CD4-positive, alpha-beta memory T cell (primary cell): ENCODE data around the gene SLC10A2. TPM values are rescaled to one million over a fixed set of nuclear protein-coding genes. Genes with fewer than 3 reads are reported as not detected.

ENCODE experiments used
- CTCF ChIA-PET: fragments of 350-600 bp; sonication (Branson Sonifier 250); formaldehyde crosslinking; loops from one replicate; lab custom pipeline; 2021; ENCODE audit warnings: inconsistent platforms; ENCODE audit not compliant: partially characterized antibody; lab: Charles Lee
- POLR2A ChIA-PET: fragments of 350-600 bp; sonication (Branson Sonifier 250); formaldehyde crosslinking; loops from one replicate; lab custom pipeline; 2021; ENCODE audit not compliant: partially characterized antibody; lab: Charles Lee
- DNase-seq, 5 donors: peaks; one replicate each; pipeline versions ENCODE4 v3.0.0 to v3.0.0-alpha.2; 2020 to 2022; ENCODE audit warnings: mixed read lengths in 1 of 5
- H3K27ac ChIP-seq: one replicate; pipeline ENCODE4 v1.7.0; 2013; ENCODE audit warnings: low read depth, low read length
- H3K27me3 ChIP-seq: 2 replicates; pipeline ENCODE4 v1.7.0; 2013; ENCODE audit warnings: mild to moderate bottlenecking, low read length, moderate library complexity; ENCODE audit not compliant: insufficient read depth
- H3K36me3 ChIP-seq: 2 replicates; pipeline ENCODE4 v1.7.0; 2013; ENCODE audit warnings: mild to moderate bottlenecking, low read length, moderate library complexity; ENCODE audit not compliant: insufficient read depth
- H3K4me1 ChIP-seq: 2 replicates; pipeline ENCODE4 v1.7.0; 2013; ENCODE audit warnings: mild to moderate bottlenecking, low read length, moderate library complexity; ENCODE audit not compliant: insufficient read depth
- H3K4me3 ChIP-seq, 2 donors: one replicate each; pipeline ENCODE4 v1.7.0; 2013; ENCODE audit warnings: low read length in 2 of 2, mild to moderate bottlenecking in 1 of 2
- H3K9me3 ChIP-seq, 2 donors: one replicate each; pipeline ENCODE4 v1.7.0; 2013; ENCODE audit warnings: low read length in 2 of 2, control low read depth in 1 of 2; ENCODE audit not compliant: control insufficient read depth in 1 of 2
- H3K27ac Mint-ChIP-seq, 7 donors: one replicate each; pipeline ENCODE4 v1.8.0; 2020 to 2021; ENCODE audit warnings: mixed read lengths in 7 of 7, mild to moderate bottlenecking in 6 of 7, inconsistent platforms in 3 of 7, moderate library complexity in 3 of 7
- H3K27me3 Mint-ChIP-seq, 2 donors: one replicate each; pipeline ENCODE4 v1.8.0; 2020 to 2021; ENCODE audit warnings: mixed read lengths in 2 of 2
- H3K36me3 Mint-ChIP-seq, 2 donors: one replicate each; pipeline ENCODE4 v1.8.0; 2020 to 2021; ENCODE audit warnings: mixed read lengths in 2 of 2, inconsistent platforms in 1 of 2, mild to moderate bottlenecking in 1 of 2
- H3K4me1 Mint-ChIP-seq, 4 donors: one replicate each; pipeline ENCODE4 v1.8.0; 2020 to 2021; ENCODE audit warnings: mixed read lengths in 4 of 4, mild to moderate bottlenecking in 1 of 4
- H3K4me3 Mint-ChIP-seq, 8 donors: one replicate each; pipeline ENCODE4 v1.8.0; 2020 to 2021; ENCODE audit warnings: mixed read lengths in 8 of 8, mild to moderate bottlenecking in 7 of 8, moderate library complexity in 6 of 8, inconsistent platforms in 3 of 8
- H3K9me3 Mint-ChIP-seq, 8 donors: one replicate each; pipeline ENCODE4 v1.8.0; 2020 to 2021; ENCODE audit warnings: mixed read lengths in 8 of 8, mild to moderate bottlenecking in 5 of 8, inconsistent platforms in 3 of 8, moderate library complexity in 1 of 8
- intact Hi-C: fragments of 100-400 bp; cut with micrococcal nuclease; formaldehyde crosslinking; loops from one replicate; pipeline ENCODE4 v1.15.1; 2023
- polyA plus RNA-seq, 2 donors: library from polyadenylated mRNA; unstranded; fragments of 300-500 nt; fragmentation: Illumina TruSeq; gene quantifications; one replicate each; pipeline ENCODE4 v1.2.3, GENCODE V29; 2021
- total RNA-seq, 2 experiments: library from RNA; stranded (reverse); gene quantifications; one replicate each; pipeline ENCODE4 v1.2.3, GENCODE V29; 2021

Gene SLC10A2
- total and polyA plus RNA-seq, 4 experiments from 2014 or later, result not detected

GRCh38 chr13:103006641-103007426 is 59.4 kb downstream of the SLC10A2 start:
- CTCF ChIA-PET, result no interaction called here
- Mint-ChIP-seq H3K4me1 (no peaks in the 10 kb centered on the region), H3K9me3 (peaks cover 0 to 2% (median 0%) of the 10 kb centered on the region in 8 donors), H3K27ac (no peak overlapping the region), H3K27me3 (peaks cover 0 to 2% of the 10 kb centered on the region in 2 donors), H3K4me3 (no peak overlapping the region), H3K36me3 (no peaks in the 10 kb centered on the region)
- POLR2A ChIA-PET, result no interaction called here
- Histone ChIP-seq H3K27ac (no peak overlapping the region), H3K27me3 (no peaks in the 10 kb centered on the region), H3K4me3 (no peak overlapping the region), H3K36me3 (no peaks in the 10 kb centered on the region), H3K9me3 (no peaks in the 10 kb centered on the region), H3K4me1 (no peaks in the 10 kb centered on the region)
- intact Hi-C loops, result no loop called here
- DNase-seq, result no peak

GRCh38 chr13:103004661-103005345 is 61.4 kb downstream of the SLC10A2 start:
- intact Hi-C loops, result no loop called here
- Mint-ChIP-seq H3K27me3 (peaks cover 0 to 2% of the 10 kb centered on the region in 2 donors), H3K4me3 (no peak overlapping the region), H3K27ac (no peak overlapping the region), H3K9me3 (peaks cover 0 to 2% (median 0%) of the 10 kb centered on the region in 8 donors), H3K4me1 (no peaks in the 10 kb centered on the region), H3K36me3 (no peaks in the 10 kb centered on the region)
- Histone ChIP-seq H3K4me1 (no peaks in the 10 kb centered on the region), H3K27me3 (no peaks in the 10 kb centered on the region), H3K36me3 (no peaks in the 10 kb centered on the region), H3K9me3 (no peaks in the 10 kb centered on the region), H3K4me3 (no peak overlapping the region), H3K27ac (no peak overlapping the region)
- CTCF ChIA-PET, result no interaction called here
- no peak for DNase-seq
- POLR2A ChIA-PET, result no interaction called here

GRCh38 chr13:103003631-103004030 is 62.6 kb downstream of the SLC10A2 start:
- Histone ChIP-seq H3K36me3 (no peaks in the 10 kb centered on the region), H3K4me3 (no peak overlapping the region), H3K4me1 (no peaks in the 10 kb centered on the region), H3K9me3 (no peaks in the 10 kb centered on the region), H3K27ac (no peak overlapping the region), H3K27me3 (no peaks in the 10 kb centered on the region)
- H3K4me1 Mint-ChIP-seq, result no peaks in the 10 kb centered on the region
- peaks cover 0 to 4% (median 0%) of the 10 kb centered on the region in 8 donors for H3K9me3 Mint-ChIP-seq
- peaks cover 0 to 2% of the 10 kb centered on the region in 2 donors for H3K27me3 Mint-ChIP-seq
- no peak overlapping the region for H3K4me3 Mint-ChIP-seq
- ChIA-PET POLR2A (no interaction called here), CTCF (no interaction called here)
- no peak overlapping the region for H3K27ac Mint-ChIP-seq
- intact Hi-C loops, result no loop called here
- no peaks in the 10 kb centered on the region for H3K36me3 Mint-ChIP-seq
- DNase-seq, result no peak

- DNase-seq, result no peak
- H3K36me3 Mint-ChIP-seq, result no peaks in the 10 kb centered on the region
- Histone ChIP-seq H3K9me3 (no peaks in the 10 kb centered on the region), H3K27me3 (no peaks in the 10 kb centered on the region), H3K4me3 (no peak overlapping the region), H3K36me3 (no peaks in the 10 kb centered on the region), H3K4me1 (no peaks in the 10 kb centered on the region), H3K27ac (no peak overlapping the region)
- ChIA-PET POLR2A (no interaction called here), CTCF (no interaction called here)
- no peaks in the 10 kb centered on the region for H3K4me1 Mint-ChIP-seq
- peaks cover 0 to 4% (median 0%) of the 10 kb centered on the region in 8 donors for H3K9me3 Mint-ChIP-seq
- no peak overlapping the region for H3K4me3 Mint-ChIP-seq
- H3K27me3 Mint-ChIP-seq, result peaks cover 0 to 2% of the 10 kb centered on the region in 2 donors
- no peak overlapping the region for H3K27ac Mint-ChIP-seq
- intact Hi-C loops, result no loop called here
These were observed 63.9 kb downstream of the SLC10A2 start for GRCh38 chr13:103002279-103002678.

GRCh38 chr13:103000157-103000556 is 66.1 kb downstream of the SLC10A2 start:
- H3K27me3 ChIP-seq, result no peaks in the 10 kb centered on the region
- Mint-ChIP-seq H3K27me3 (peaks cover 0 to 2% of the 10 kb centered on the region in 2 donors), H3K36me3 (no peaks in the 10 kb centered on the region), H3K27ac (no peak overlapping the region), H3K4me3 (no peak overlapping the region), H3K4me1 (no peaks in the 10 kb centered on the region), H3K9me3 (peaks cover 0 to 7% (median 2%) of the 10 kb centered on the region in 8 donors)
- no peaks in the 10 kb centered on the region for H3K4me1 ChIP-seq
- H3K4me3 ChIP-seq, result no peak overlapping the region
- DNase-seq, result no peak
- ChIA-PET CTCF (no interaction called here), POLR2A (no interaction called here)
- intact Hi-C loops, result no loop called here
- no peaks in the 10 kb centered on the region for H3K36me3 ChIP-seq
- H3K27ac ChIP-seq, result no peak overlapping the region
- H3K9me3 ChIP-seq, result no peaks in the 10 kb centered on the region

GRCh38 chr13:102999499-102999898 is 66.7 kb downstream of the SLC10A2 start:
- Mint-ChIP-seq H3K4me3 (no peak overlapping the region), H3K27me3 (peaks cover 0 to 2% of the 10 kb centered on the region in 2 donors), H3K4me1 (no peaks in the 10 kb centered on the region), H3K36me3 (no peaks in the 10 kb centered on the region), H3K9me3 (peaks cover 0 to 7% (median 2%) of the 10 kb centered on the region in 8 donors), H3K27ac (no peak overlapping the region)
- H3K36me3 ChIP-seq, result no peaks in the 10 kb centered on the region
- intact Hi-C loops, result no loop called here
- DNase-seq, result no peak
- no peak overlapping the region for H3K27ac ChIP-seq
- no peaks in the 10 kb centered on the region for H3K27me3 ChIP-seq
- H3K9me3 ChIP-seq, result no peaks in the 10 kb centered on the region
- POLR2A ChIA-PET, result no interaction called here
- H3K4me1 ChIP-seq, result no peaks in the 10 kb centered on the region
- CTCF ChIA-PET, result no interaction called here
- no peak overlapping the region for H3K4me3 ChIP-seq
